ENCODE results near the gene TPST2.

The TPST2 gene

GRCh38 chr22:26565181-26565580 lies 24.8 kb downstream of the TPST2 start:
- H3K9ac ChIP-seq (ENCODE audit: low read depth, low read length), result no peak overlapping the region
- no peaks in the 10 kb centered on the region for H3K9me3 ChIP-seq (ENCODE audit: control insufficient read depth, insufficient read depth, low read length)
- H3K4me1 ChIP-seq (ENCODE audit: insufficient read depth, low read length), result peaks cover 34% of the 10 kb centered on the region
- H3K36me3 ChIP-seq (ENCODE audit: insufficient read depth, low read length), result no peaks in the 10 kb centered on the region

- no peaks in the 10 kb centered on the region for H3K9me3 ChIP-seq (ENCODE audit: control insufficient read depth, insufficient read depth, low read length)
- H3K9ac ChIP-seq (ENCODE audit: low read depth, low read length), result no peak overlapping the region
- H3K36me3 ChIP-seq (ENCODE audit: insufficient read depth, low read length), result no peaks in the 10 kb centered on the region
- H3K4me1 ChIP-seq (ENCODE audit: insufficient read depth, low read length), result peaks cover 33% of the 10 kb centered on the region
These were observed 25.3 kb downstream of the TPST2 start for GRCh38 chr22:26564672-26565071.

- Histone ChIP-seq H3K36me3 (ENCODE audit: insufficient read depth, low read length) (no peaks in the 10 kb centered on the region), H3K9me3 (ENCODE audit: control insufficient read depth, insufficient read depth, low read length) (no peaks in the 10 kb centered on the region), H3K9ac (ENCODE audit: low read depth, low read length) (no peak overlapping the region), H3K4me1 (ENCODE audit: insufficient read depth, low read length) (peaks cover 33% of the 10 kb centered on the region)
These were observed 25.8 kb downstream of the TPST2 start for GRCh38 chr22:26564181-26564580.

DNA sequence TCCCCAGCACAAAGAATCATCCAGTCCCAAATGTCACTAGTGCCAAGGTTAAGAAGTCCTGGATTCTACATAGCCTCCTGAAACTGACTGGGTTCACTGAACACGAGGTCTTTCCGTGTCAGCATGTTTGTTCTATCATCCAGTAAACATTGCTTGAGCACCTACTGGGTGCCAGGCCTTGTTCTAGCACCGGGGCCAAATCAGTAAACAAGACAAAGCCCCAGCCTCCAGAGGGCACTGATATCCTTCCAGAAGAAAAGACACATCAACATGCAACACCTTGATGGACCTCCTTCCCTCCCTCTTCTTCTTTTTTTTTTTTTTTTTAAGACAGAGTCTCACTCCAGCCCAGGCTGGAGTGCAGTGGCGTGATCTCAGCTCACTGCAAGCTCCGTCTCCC lies 26.9 kb downstream of the TPST2 start:
- Histone ChIP-seq H3K36me3 (ENCODE audit: insufficient read depth, low read length) (no peaks in the 10 kb centered on the region), H3K9ac (ENCODE audit: low read depth, low read length) (no peak overlapping the region), H3K4me1 (ENCODE audit: insufficient read depth, low read length) (peaks cover 33% of the 10 kb centered on the region), H3K9me3 (ENCODE audit: control insufficient read depth, insufficient read depth, low read length) (no peaks in the 10 kb centered on the region)

DNA sequence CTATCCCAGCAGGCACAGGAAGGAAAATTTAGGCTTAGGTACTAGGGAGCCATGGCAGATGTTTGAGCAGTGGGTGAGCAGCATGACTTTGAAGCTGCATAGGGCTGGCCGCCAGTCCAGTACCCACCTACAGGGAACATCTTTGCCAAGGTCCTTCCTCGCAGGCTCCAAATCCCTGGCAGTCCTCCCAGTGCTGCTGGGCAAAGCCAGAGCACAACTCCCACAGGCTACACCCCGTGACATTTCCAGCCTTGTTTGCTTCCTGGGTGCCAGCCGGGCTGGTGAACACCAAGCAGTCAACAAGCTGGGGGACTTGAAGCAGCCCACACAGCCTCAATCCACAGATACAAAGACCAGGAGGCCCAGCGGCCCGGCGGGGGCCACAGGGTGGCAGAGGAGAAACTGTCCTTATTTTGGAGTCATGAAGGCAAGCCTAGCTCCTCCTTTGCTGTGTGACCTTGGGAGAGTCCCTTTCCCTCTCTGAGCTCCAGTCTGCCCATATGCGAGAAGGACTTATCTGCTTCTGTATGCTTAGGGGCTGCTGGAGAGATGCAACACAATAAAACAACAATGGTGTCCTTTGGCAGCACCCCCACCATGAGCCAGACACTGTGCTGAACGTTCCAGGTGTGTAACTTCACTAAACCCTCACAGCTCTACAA lies 28.0 kb downstream of the TPST2 start:
- Histone ChIP-seq H3K9ac (ENCODE audit: low read depth, low read length) (no peak overlapping the region), H3K4me1 (ENCODE audit: insufficient read depth, low read length) (peaks cover 22% of the 10 kb centered on the region), H3K9me3 (ENCODE audit: control insufficient read depth, insufficient read depth, low read length) (no peaks in the 10 kb centered on the region), H3K36me3 (ENCODE audit: insufficient read depth, low read length) (no peaks in the 10 kb centered on the region)

DNA sequence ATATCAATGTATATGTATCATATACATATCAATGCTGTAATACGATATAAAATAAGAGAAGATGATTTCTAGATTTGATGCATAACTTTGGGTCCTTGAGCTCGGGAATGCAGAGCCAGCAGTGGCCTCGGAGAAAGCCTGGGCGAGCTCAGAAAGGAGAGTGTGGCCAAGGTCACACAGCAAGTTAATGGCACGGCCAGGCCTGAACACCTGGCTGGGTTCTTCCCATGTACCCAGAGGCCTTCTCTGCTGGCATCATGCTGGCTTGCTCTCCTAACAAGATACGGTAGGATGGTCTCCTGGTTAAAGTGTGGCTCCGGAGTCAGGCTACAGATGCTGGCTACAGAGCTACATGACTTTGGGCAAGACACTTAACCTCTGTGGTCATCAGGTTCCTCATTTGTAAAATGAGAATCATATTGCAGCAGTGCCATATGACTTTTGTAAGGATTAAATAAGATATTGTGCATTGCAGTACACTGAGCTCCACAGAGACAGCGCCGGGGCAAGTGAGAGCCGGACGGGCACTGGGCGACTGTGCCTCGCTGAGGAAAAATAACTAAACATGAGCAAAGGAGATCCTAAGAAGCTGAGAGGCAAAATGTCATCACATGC lies 29.9 kb downstream of the TPST2 start:
- no peaks in the 10 kb centered on the region for H3K36me3 ChIP-seq (ENCODE audit: insufficient read depth, low read length)
- no peaks in the 10 kb centered on the region for H3K9me3 ChIP-seq (ENCODE audit: control insufficient read depth, insufficient read depth, low read length)
- no peak overlapping the region for H3K9ac ChIP-seq (ENCODE audit: low read depth, low read length)
- H3K4me1 ChIP-seq (ENCODE audit: insufficient read depth, low read length), result peaks cover 25% of the 10 kb centered on the region

- Histone ChIP-seq H3K9me3 (ENCODE audit: control insufficient read depth, insufficient read depth, low read length) (no peaks in the 10 kb centered on the region), H3K9ac (ENCODE audit: low read depth, low read length) (no peak overlapping the region), H3K4me1 (ENCODE audit: insufficient read depth, low read length) (peaks cover 20% of the 10 kb centered on the region), H3K36me3 (ENCODE audit: insufficient read depth, low read length) (no peaks in the 10 kb centered on the region)
These were observed 31.6 kb downstream of the TPST2 start for GRCh38 chr22:26558248-26558895.

GRCh38 chr22:26556904-26557303 lies 33.0 kb downstream of the TPST2 start:
- Histone ChIP-seq H3K36me3 (ENCODE audit: insufficient read depth, low read length) (no peaks in the 10 kb centered on the region), H3K9me3 (ENCODE audit: control insufficient read depth, insufficient read depth, low read length) (no peaks in the 10 kb centered on the region), H3K4me1 (ENCODE audit: insufficient read depth, low read length) (peaks cover 28% of the 10 kb centered on the region), H3K9ac (ENCODE audit: low read depth, low read length) (no peak overlapping the region)

- H3K36me3 ChIP-seq (ENCODE audit: insufficient read depth, low read length), result no peaks in the 10 kb centered on the region
- no peaks in the 10 kb centered on the region for H3K9me3 ChIP-seq (ENCODE audit: control insufficient read depth, insufficient read depth, low read length)
- H3K9ac ChIP-seq (ENCODE audit: low read depth, low read length), result no peak overlapping the region
- H3K4me1 ChIP-seq (ENCODE audit: insufficient read depth, low read length), result peaks cover 35% of the 10 kb centered on the region
These were observed 34.5 kb downstream of the TPST2 start for GRCh38 chr22:26555478-26555877.

DNA sequence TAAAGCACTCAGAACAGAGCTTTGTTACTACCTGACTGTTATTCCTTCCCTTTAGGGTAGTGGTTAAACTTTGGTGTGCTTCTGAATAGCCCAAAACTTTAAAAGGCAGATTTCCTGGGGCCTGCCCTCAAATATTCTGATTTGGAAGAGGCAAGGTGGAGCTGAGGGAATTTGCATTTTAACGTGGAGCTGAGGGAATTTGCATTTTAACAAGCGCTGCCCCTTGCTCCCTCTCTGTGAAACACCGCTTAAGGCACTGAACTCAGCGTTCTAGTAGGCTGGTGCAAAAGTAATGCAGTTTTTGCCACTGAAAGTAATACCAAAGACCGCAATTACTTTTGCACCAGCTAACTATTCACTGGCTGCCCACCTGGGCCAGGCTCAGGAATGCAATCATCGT lies 35.0 kb downstream of the TPST2 start:
- Histone ChIP-seq H3K9me3 (ENCODE audit: control insufficient read depth, insufficient read depth, low read length) (no peaks in the 10 kb centered on the region), H3K9ac (ENCODE audit: low read depth, low read length) (no peak overlapping the region), H3K36me3 (ENCODE audit: insufficient read depth, low read length) (no peaks in the 10 kb centered on the region), H3K4me1 (ENCODE audit: insufficient read depth, low read length) (peaks cover 40% of the 10 kb centered on the region)

DNA sequence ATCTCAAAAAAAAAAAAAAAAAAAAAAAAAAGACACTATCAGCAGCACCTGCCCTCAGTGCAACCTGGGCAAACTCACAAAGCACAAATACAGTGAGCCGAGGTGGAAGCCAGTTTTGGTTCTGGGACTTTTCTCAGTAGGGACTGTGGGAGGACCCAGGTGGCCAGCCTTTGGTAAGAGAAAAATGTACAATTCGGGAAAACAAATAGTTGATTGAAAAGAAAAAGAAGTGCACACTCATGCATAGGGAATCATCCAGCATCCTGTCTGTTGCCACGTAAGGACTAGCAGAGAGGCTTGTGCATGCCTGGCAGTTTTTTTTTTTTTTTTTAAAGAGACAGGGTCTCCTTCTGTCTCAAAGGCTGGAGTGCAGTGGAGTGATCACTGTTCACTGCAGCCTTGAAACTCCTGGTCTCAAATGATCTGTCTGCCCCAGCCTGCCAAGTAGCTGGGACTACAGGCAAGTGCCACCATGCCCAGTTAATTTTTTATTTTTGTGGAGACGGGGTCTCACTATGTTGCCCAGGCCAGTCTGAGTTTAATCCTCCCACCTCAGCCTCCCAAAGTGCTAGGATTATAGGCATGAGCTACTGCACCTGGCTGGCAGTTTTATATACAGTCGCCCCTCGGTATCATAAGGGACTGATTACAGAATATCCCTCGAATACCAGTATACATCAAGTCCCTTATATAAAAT lies 36.7 kb downstream of the TPST2 start:
- no peak overlapping the region for H3K9ac ChIP-seq (ENCODE audit: low read depth, low read length)
- no peaks in the 10 kb centered on the region for H3K9me3 ChIP-seq (ENCODE audit: control insufficient read depth, insufficient read depth, low read length)
- peaks cover 39% of the 10 kb centered on the region for H3K4me1 ChIP-seq (ENCODE audit: insufficient read depth, low read length)
- H3K36me3 ChIP-seq (ENCODE audit: insufficient read depth, low read length), result no peaks in the 10 kb centered on the region

- Histone ChIP-seq H3K4me1 (ENCODE audit: insufficient read depth, low read length) (peaks cover 38% of the 10 kb centered on the region), H3K9ac (ENCODE audit: low read depth, low read length) (no peak overlapping the region), H3K36me3 (ENCODE audit: insufficient read depth, low read length) (no peaks in the 10 kb centered on the region), H3K9me3 (ENCODE audit: control insufficient read depth, insufficient read depth, low read length) (no peaks in the 10 kb centered on the region)
These were observed 37.5 kb downstream of the TPST2 start for GRCh38 chr22:26552466-26552865.

- H3K9ac ChIP-seq (ENCODE audit: low read depth, low read length), result no peak overlapping the region
- peaks cover 38% of the 10 kb centered on the region for H3K4me1 ChIP-seq (ENCODE audit: insufficient read depth, low read length)
- no peaks in the 10 kb centered on the region for H3K36me3 ChIP-seq (ENCODE audit: insufficient read depth, low read length)
- no peaks in the 10 kb centered on the region for H3K9me3 ChIP-seq (ENCODE audit: control insufficient read depth, insufficient read depth, low read length)
These were observed 38.4 kb downstream of the TPST2 start for GRCh38 chr22:26551568-26551967.

GRCh38 chr22:26550498-26551033 lies 39.4 kb downstream of the TPST2 start:
- peaks cover 36% of the 10 kb centered on the region for H3K4me1 ChIP-seq (ENCODE audit: insufficient read depth, low read length)
- no peaks in the 10 kb centered on the region for H3K9me3 ChIP-seq (ENCODE audit: control insufficient read depth, insufficient read depth, low read length)
- no peak overlapping the region for H3K9ac ChIP-seq (ENCODE audit: low read depth, low read length)
- H3K36me3 ChIP-seq (ENCODE audit: insufficient read depth, low read length), result no peaks in the 10 kb centered on the region
